NCI-H187 treated with DMSO at 0.1 percent for 48 hours (cell line): Measurements from ENCODE around the gene SUCLG2.

ENCODE experiments used
- DNase-seq: peaks from one replicate; lab custom pipeline; 2025; lab: John Stamatoyannopoulos, UW

The SUCLG2 gene

DNA sequence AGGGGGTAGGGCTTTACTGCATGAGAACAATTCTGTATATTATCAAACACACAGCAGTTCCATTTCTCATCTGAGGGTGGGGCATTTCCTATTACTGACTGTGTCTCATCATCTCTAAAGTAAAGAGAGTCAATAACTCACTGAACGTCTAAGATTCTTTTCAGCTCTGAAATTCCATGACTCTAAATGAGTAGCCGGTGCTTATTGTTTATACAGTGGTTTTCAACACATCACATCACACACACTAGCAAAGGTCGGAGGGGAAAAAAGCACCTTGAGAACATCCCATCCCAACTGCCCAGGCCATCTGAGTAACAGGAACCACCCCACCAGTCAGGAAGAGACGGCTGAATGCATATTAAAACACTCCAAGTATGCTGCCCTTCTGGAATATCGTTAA is 196.0 kb downstream of the SUCLG2 start:
- DNase-seq = no peak

DNA sequence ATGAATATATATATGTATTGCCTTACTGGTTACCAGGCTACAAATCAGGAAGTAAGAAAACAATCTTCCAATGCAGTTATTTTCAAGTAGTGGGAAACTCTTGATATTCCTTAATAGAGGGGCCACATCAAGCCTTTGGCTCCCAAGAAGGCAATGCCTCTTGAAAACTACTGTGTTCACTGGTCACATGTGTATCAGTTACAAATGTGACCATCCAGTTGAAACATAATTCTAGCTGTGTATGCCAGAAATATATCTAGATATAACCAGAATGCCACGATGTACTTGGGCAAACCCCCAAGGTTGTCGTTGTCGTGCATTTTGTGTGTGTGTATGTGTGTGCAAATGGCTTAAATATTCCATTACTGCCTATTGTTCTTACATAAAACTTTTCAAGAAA is 200.8 kb downstream of the SUCLG2 start:
- DNase-seq = no peak

DNA sequence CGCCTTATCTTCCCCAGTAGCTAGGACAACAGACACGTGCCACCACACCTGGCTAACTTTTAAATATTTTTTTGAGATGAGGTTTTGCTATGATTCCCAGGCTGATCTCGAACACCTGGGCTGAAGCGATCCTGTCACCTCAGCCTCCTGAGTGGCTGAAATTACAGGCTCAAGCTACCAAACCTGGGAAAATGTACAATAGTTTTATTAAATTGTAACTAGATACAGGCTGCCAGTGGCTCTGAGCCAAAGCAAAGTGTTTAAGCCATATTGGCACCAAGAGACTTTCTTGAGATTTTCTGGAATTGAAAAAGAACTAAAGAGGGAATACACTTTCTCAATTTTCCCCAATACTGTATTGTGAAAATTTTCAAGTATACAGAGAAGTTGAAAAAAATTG is 204.3 kb downstream of the SUCLG2 start:
- DNase-seq = no peak

DNA sequence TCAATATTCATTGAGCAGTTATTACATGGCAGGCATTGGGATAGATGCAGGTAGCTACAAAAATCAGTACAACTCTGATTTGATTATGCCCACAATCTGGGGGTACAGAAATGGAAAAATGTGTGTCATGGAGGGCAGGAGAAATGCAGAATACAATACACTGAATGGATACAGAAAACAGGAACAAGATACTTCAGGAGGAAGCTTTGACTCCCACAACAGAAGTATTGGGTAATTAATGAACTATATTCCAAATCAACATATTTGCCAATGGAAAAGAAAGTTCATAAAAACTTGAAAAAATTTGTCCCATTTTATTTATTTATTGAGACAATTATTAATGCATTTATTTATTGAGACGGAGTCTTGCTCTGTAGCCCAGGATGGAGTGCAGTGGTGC is 207.0 kb downstream of the SUCLG2 start:
- no peak for DNase-seq

DNA sequence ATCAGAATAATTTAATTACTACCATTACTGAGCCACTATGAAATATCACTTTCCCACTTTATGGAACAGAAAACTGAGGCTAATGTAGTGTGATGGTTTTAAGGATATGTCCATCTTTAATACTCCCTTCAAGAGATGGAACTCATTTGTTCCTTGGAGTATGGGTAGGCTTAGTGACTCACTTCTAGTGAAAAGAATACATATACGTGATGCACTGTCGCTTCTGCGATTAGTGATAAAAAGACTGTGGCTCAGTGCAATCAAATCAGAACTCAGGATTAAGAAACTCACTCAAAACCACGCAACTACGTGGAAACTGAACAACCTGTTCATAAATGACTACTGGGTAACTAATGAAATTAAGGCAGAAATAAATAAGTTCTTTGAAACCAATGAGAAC is 216.6 kb downstream of the SUCLG2 start:
- no peak for DNase-seq

DNA sequence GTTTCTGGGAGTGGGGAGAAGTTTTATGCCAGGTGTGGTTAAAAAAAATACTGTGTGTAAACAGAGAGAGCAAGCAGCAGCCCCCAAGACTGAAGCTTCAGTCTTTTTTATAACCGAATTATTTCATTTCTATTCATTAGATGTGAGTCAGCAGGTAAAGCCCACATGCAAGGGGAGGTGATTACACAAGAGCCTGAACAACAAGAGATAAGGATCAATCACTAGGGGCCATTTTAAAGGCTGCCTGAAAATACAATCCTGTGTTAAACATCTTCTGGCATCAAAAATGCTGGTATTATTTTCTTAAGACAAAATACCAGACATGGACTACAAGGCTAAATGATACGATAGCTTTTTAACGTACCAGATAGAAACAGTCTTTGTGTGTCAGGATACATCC is 217.3 kb downstream of the SUCLG2 start:
- no peak for DNase-seq

DNA sequence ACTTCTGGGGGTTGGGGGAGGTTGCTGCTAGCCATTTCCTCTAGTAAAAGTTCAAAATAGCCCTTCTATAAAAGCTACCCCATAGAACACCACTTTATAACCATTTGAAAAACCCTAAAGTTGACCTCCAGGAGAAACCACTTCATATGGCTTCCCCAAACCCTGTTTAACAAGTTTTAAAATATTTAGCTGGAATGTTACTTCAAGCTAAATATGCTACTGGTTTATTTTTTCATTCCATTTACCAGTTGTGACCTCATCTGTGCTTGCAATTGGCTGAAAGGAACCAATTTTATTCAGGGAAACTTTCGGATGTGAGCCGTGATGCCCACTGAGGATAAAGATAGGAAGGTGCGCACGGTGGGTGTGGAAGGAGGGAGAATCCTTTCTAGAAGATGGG is 221.3 kb downstream of the SUCLG2 start:
- DNase-seq = no peak

DNA sequence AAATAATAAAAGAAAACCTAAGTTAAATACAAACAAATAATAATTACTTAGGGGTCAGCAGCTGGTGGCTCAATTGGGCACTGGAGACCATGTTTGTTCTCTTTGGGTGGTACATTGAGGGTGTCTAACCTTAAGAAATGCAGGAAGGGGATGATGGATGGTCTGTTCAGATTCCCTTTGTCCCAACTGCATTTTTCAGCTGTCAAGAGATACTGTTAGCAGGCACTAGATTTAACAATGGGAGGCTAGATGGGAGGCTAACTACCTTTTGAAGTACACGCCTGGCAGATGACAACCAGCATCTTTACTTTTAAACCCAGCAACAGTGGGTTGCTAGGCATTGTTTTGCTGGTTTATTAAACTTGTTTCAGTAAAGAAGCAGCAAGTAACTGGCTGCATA is 222.5 kb downstream of the SUCLG2 start:
- no peak for DNase-seq

DNA sequence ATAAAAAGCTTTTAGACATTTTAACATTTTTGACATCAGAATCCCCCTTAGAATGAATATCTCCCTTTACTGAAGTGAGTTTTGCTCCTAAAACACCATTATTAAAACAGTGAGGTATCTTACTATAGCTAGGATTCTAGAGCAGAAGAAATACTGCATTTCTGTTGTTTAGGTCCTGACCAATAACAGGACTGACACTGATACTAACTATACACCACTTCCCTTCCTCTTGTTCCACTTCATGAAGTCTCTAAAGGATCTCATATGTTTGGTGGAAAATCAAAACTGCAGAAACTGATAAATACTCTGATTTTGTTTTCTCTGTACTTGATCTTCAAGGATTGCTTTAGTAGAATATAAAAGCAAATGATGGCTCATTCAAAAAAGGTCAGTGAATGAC is 230.7 kb downstream of the SUCLG2 start:
- no peak for DNase-seq

DNA sequence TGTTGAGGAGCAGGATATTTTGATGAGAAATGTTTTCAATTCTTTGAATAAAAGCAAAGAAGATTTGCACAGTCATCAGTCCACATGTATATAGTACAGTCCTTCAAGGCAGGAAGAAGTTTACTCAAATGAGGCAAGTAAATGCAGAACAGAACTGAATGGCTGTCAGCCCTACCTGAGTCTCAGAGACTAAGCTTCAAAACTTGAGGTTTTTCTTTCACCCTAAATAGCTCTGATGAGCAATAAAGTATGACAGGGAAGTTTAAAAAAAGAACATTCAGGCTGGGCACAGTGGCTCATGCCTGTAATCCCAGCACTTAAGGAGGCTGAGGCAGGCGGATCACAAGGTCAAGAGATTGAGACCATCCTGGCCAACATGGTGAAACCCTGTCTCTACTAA is 232.5 kb downstream of the SUCLG2 start:
- no peak for DNase-seq

DNA sequence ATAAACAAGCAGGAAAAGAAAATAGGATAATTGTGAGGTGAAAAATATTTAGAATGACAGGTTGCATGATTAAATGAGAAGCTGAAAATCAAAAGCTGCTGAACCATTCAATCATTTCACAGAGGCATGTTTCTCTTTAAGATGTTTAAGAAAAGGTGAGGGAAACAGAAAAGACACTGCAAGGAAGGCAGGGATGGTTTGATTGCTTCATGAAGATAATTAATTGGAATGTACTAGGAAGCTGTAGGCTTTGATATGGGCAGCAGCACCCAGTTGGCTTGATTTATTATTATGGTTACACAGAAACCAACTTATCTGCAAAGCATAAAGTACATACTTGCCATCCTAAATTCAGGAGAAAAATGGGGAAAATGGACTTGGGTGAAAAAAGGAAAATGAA is 234.6 kb downstream of the SUCLG2 start:
- no peak for DNase-seq

DNA sequence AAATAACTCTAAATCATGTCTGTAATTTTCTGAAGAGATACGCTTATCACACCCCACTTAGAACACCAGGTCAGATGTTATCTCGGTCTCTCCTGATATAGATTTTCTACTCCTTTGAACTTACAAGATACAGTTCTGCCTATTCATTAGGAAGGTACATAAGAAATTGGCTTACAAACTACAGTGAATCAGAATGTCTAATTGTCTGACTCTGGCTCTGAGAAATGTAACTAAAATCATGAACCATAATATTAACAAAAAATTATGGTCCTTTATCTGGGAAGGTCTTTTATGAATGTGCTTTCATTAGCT is 235.2 kb downstream of the SUCLG2 start:
- no peak for DNase-seq

DNA sequence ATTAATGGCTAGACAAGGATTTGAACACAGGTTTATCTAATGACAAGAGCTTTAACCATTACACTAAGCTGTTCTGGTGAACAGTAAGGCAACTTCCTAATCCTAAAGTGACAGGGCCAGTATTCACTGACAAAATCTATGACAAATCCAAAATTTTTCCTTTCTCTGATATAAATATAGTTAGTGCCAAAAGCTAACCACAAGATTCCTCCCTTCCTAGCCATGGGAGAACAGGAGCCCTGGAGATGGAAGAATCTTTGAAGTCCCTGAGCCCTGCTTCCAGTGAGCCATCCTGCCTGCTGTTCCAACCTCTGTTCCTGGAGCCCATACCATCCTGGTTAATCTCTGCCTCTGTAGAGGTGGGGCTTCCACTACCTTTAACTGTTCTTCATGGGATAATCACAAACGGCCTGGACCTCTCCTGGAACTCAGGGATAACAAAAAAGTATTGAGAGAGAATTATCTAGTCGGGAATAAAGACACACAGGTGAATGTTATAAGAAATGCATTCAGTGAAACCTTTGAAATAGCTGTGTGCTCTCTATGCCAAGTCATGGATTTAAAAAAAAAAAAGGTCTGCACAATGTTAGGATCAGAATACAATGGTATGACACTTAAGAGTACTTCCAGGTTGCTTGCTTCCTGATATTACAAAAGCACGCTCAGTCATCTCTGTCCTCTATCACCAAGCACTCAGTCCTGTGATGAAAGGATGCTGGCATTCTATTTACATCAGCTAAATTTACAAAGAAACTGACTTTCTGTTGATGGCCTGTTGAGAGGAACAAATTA is 235.8 kb downstream of the SUCLG2 start:
- DNase-seq = no peak

DNA sequence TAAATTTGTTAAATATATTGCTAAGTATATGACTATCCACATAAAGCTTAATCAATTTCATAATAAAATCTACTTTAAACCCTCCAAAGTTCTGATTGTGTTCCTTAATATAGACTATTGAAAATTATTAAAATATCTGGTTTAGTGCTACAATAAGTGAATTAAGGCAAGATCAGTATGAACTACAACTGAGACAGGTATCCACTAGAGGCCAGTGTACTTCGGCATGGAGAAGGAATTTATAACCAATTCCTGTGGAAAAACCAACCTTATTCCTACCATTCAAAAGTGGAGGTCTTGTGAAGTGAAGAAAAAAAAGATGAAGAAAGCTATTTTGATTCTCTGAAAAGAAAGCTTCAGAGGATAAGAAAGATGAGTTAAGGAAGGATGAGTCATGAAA is 237.7 kb downstream of the SUCLG2 start:
- DNase-seq = no peak

DNA sequence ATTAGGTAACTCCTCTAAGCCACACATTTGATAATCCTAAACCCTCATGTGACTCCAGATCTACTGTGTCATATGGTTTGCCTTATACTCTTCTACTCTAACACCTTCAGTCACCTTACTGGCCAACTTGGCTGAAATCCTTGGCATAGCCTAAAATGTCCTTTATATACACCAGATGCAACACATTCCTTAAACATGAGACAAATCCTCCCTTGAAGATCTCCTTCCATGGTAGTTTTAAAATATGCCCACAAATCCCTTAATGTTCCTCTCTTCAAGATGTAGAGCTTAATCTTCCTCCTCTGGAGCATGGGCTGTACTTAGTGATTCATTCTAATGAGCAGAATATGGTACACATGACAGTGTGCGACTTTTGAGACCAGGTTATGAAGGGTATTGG is 238.9 kb downstream of the SUCLG2 start:
- no peak for DNase-seq

DNA sequence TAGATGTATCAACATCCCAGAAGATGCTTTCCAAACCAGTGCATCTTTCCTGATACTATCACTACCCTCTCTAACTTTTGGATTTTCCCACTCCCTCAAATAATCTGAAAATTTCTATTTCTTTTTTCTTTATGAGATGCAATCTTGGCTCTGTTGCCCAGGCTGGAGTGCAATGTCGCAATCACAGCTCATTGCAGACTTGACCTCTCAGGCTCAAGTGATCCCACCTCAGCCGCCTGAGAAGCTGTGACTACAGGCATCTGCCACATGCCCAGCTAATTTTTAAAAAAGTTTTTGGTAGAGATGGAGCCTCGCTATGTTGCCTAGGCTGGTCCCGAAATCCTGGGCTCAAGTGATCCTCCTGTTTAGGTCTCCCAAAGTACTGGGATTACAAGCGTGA is 239.7 kb downstream of the SUCLG2 start:
- DNase-seq = no peak

DNA sequence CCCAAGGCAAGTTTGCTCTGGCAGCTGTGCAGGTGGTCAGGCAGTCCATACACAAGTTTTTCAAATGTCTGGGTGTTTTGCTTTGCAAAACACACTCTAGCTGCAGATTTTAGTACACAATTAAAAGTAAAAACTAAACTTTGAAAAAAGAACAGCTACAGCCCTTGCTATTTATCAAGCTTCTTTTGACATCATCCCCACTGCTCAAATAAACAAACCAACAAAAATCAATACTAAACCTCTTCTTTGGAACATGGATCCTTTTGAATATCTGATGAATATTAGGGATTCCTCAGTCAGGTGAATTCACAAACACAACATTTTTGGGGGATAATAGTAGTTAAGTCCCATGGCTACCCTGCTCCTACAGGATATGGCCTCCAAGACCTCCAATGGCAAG is 249.2 kb downstream of the SUCLG2 start:
- no peak for DNase-seq

DNA sequence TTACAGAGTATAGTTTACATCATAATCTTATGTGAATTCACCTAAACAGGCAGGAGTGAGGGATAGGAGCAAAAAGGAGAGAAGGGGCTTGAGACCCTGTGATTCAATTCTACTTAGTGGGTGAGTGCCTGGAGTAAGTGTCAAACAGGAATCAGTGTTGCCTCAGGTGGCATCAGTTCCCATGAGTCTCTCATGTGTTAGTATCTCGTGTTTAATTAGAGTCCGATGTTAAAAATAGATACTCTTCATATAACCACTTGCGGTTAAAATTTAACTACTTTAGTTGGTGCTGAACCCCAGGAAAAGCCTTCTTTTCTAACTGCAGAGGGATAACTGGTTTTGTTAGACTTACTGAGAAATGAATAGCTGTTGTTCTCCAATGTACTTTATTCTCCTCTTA is 251.5 kb downstream of the SUCLG2 start:
- no peak for DNase-seq

DNA sequence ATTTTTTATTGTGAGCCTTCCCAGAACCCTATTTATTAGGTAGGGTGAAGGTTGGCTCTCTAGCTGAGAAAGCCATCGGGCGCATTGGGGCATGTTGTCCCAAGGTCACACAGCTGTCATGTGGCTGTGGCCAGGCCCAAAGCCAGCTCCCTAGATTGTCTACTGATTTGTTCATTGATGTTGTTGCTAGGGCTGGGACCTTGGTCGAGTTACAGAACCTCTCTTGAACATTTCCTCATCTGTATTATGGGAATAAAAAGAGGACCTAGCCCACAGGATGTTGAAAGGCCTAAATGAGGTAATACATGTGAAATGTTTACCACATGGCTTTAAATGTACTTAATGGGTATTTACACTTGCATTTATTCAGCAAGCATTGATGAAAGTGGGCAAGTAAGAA is 252.5 kb downstream of the SUCLG2 start:
- DNase-seq = no peak

DNA sequence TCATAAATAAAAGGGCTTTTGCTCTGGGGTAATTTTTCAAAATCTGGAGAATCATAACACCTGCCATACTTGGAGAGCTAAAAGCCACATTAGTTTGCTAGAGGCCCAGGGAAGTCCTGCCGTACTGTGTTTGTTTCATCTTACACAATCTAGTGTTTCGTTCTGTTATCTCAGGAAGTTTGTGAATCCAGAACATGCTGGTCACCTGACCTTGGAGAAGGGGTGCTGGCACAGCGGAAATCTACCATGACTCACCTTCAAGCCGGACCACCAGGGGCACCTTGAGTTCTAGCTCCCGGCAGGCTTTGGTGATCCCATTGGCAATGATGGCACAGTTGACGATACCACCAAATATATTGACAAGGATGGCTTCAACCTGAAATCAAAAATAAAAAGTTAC is 253.9 kb downstream of the SUCLG2 start:
- DNase-seq = no peak

DNA sequence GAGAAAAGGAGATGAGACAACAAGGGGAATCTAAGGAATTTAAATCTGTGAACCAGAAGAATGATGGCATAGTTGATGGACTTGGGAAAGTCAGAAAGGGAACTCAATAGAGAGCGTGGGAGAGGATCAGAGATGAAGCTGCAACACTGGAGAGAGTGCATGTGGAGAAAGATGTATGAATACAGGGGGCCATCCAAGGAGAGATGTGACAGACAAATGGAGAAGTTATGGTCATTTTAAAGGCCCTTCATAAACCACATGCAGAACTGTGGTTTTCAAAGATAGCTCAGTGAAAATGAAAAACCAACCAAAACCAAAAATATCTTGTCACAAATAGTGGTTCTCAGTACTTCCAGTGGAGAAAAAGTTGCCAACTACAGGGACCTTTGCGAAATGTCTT is 265.2 kb downstream of the SUCLG2 start:
- DNase-seq = no peak

DNA sequence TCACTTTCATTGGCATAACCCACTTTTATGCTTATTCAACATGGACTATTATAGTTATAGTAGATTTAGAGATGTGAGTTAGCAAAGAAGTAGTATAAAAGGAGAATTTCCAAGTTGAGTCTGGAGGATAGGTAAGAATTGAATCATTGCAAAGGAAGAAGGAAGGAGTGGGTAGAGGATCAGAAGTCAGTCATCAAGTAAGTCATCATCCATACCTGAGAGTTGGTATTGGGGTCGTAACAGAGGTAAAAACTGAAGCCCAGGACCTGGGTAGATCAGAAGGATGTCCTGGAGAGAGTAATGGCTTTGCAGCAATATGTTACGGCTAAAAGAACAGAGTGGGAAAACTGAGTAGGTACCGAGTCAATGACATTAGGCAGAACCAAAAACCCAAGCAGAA is 265.7 kb downstream of the SUCLG2 start:
- DNase-seq = no peak

DNA sequence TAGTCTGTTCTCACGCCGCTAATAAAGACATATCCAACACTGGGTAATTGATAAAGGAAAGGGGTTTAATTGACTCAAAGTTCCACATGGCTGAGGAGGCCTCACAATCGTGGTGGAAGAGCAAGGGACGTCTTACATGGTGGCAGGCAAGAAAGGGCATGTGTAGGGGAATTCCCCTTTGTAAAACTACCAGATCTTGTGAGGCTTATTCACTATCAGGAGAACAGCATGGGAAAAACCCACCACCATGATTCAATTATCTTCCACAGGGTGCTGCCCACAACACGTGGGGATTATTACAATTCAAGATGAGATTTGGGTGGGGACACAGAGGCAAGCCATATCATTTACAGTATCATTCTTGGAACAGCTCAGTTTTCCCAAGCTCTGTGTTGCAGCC is 268.0 kb downstream of the SUCLG2 start:
- no peak for DNase-seq

DNA sequence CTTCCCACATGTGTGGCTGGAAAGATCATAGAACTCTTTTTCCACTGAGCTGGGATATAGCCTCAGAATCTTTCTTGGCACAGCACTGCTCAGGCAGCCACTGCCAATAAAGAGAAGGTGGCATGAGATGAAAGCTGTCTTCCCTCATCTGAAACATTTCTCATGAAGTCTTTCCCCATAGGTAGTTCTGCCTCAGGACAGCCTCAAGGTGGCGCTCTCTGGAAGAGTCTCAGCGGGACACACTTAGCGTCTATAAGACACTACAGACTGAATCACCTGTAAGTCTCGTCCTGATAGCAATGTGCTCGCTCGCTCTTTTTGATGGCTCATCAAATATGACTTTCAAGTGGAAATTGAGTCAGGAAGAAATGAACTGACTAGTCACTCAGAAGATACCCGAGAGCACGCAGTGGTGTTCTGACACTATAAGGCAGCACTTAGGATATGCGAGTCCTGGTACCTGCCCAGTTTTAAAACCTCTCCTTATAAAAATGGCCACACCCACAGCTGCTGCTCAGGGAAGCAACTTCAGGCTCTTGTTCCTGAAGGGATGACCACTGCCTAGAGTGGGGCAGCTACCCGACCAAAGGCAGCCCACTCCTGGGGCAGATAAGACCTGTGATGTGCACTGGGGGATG is 269.5 kb downstream of the SUCLG2 start:
- peak; percentile 8 for DNase-seq
